Spleen (tissue), 11 donors: ENCODE results near the gene OR10C1. TPM values are rescaled to one million over a fixed set of nuclear protein-coding genes. Genes with fewer than 3 reads are reported as not detected.

Experiments used
- DNase-seq: peaks from one replicate; pipeline ENCODE4 v3.0.0-alpha.2; 2020
- H3K27ac ChIP-seq, 8 donors: fragments of 200-600 bp; sonication (generic) in 7 of 8; 1 replicate in 4 of 8; 2 replicates in 4 of 8; pipeline versions ENCODE4 v1.5.0 to v1.8.0; 2016 to 2021; ENCODE audit warnings: inconsistent platforms in 4 of 8, mild to moderate bottlenecking in 4 of 8, moderate library complexity in 1 of 8
- H3K27me3 ChIP-seq, 7 donors: fragments of 200-600 bp; sonication (generic) in 6 of 7; replicated peaks in 1 of 7; 1 replicate in 4 of 7; 2 replicates in 3 of 7; pipeline versions ENCODE4 v1.5.0 to v1.8.0; 2016 to 2021; ENCODE audit warnings: inconsistent platforms in 3 of 7, mild to moderate bottlenecking in 1 of 7
- H3K36me3 ChIP-seq, 6 donors: fragments of 200-600 bp; sonication (generic) in 5 of 6; 1 replicate in 4 of 6; 2 replicates in 2 of 6; pipeline versions ENCODE4 v1.5.0 to v1.8.0; 2016 to 2021; ENCODE audit warnings: inconsistent platforms in 2 of 6
- H3K4me1 ChIP-seq, 6 donors: fragments of 200-600 bp; sonication (generic) in 5 of 6; 1 replicate in 3 of 6; 2 replicates in 3 of 6; pipeline versions ENCODE4 v1.5.0 to v1.8.0; 2016 to 2021; ENCODE audit warnings: inconsistent platforms in 3 of 6
- H3K4me3 ChIP-seq, 8 donors: fragments of 200-600 bp; sonication (generic) in 7 of 8; 1 replicate in 4 of 8; 2 replicates in 4 of 8; pipeline versions ENCODE4 v1.5.0 to v1.8.0; 2016 to 2021; ENCODE audit warnings: inconsistent platforms in 4 of 8, mild to moderate bottlenecking in 4 of 8, moderate library complexity in 2 of 8
- H3K9me3 ChIP-seq, 8 donors: fragments of 200-600 bp; sonication (generic) in 7 of 8; 1 replicate in 4 of 8; 2 replicates in 4 of 8; pipeline versions ENCODE4 v1.5.0 to v1.8.0; 2016 to 2021; ENCODE audit warnings: inconsistent platforms in 4 of 8
- CTCF ChIP-seq, 11 experiments: fragments of 200-600 bp in 7 of 11; fragments of 450-650 bp in 4 of 11; sonication (generic) in 4 of 11; IDR thresholded peaks in 8 of 11; conservative IDR thresholded peaks in 3 of 11; 1 replicate in 7 of 11; 2 replicates in 4 of 11; pipeline versions ENCODE4 v1.4.0 to v1.8.0; 2016 to 2021; ENCODE audit warnings: antibody characterized with exemption in 11 of 11, inconsistent platforms in 4 of 11, mild to moderate bottlenecking in 1 of 11
- POLR2A ChIP-seq, 3 donors: fragments of 450-650 bp; IDR thresholded peaks; one replicate each; pipeline ENCODE4 v1.5.1; 2017; ENCODE audit warnings: antibody characterized with exemption in 3 of 3, mild to moderate bottlenecking in 1 of 3
- POLR2AphosphoS5 ChIP-seq, 3 donors: sonication (generic); formaldehyde crosslinking; IDR thresholded peaks; one replicate each; pipeline ENCODE4 v1.5.1; 2017; ENCODE audit warnings: antibody characterized with exemption in 3 of 3
- WGBS, 5 donors: extraction: QIAGEN DNeasy Blood & Tissue Kit in 3 of 5; methylation state at CpG; one replicate each; pipeline versions ENCODE4 v1.1.5 to v1.1.7; 2013 to 2018; 5-methylcytosine and 5-hydroxymethylcytosine counted together
- intact Hi-C: fragments of 100-400 bp; cut with DNase I; formaldehyde crosslinking; loops from one replicate; pipeline ENCODE4 v1.15.0; 2023; ENCODE audit warnings: low total_unique reads
- polyA plus RNA-seq, 3 donors: library from polyadenylated mRNA; stranded (reverse); fragments of 200-250 nt; gene quantifications; one replicate each; pipeline ENCODE4 v1.2.1, GENCODE V29; 2013
- total RNA-seq, 7 donors: library from RNA; depleted of rRNA in 3 of 7; stranded (reverse); fragments of >200 nt in 3 of 7; fragmentation: NEBNext Ultra II Directional in 4 of 7; extraction: Animal tissue kit (Norgen Biotek cat#: 25700) in 4 of 7; gene quantifications; one replicate each; pipeline versions ENCODE4 v1.1.0 to v1.2.1, GENCODE V29; 2016 to 2021
- donor health status: healthy with polysubstance abuse.
- donor health status: DM: no; HTN: no; CAD: no; lungs with moderate emphysema.
- donor health status: DM: no; HTN: no; CAD: no.
- donor health status: Bipolar disorder and iron deficiency.
- donor health status: healthy.
- donor health status: DM: no; HTN: no; CAD: no.
- donor health status: DM: yes; HTN: yes; CAD: no.

Gene OR10C1
- total and polyA plus RNA-seq, 10 donors = not detected

DNA sequence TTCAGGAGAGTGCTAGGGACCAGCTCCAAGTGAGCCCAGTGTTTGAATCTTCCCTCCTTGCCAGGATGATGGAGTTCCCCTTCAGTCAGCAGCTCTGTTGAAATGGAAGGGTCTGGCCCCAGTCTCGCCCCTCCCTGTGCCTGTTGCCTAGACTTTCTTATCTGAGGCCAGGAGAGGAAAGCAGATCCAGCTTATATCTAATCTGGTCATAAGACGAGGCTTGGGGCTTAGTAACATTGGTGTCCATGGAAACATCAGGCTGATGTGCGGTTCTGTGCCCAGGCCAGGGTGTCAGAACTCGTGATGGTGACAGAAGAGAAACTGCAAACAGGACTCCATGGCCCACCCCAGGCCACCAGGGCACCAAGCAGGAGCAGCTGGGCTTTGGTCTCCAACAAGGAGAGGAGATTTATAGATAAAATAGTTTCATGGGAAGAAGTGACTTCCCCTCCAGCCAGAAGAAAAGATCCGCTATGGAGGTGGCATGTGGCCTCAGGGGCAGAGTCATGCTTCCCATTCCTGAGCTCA, 38.9 kb downstream of the OR10C1 start:
- no peak for TF ChIP-seq POLR2AphosphoS5 (IDR thresholded peaks at IDR 0.05)
- TF ChIP-seq POLR2A (IDR thresholded peaks at IDR 0.05) = no peak
- TF ChIP-seq CTCF (IDR thresholded peaks at IDR 0.05 in 8 of 11, conservative IDR thresholded peaks at IDR 0.05 in 3 of 11) = no peak
- DNase-seq = no peak
- no peaks in the 10 kb centered on the region for H3K4me1 ChIP-seq
- no peaks in the 10 kb centered on the region for H3K36me3 ChIP-seq
- no peak overlapping the region for H3K4me3 ChIP-seq
- H3K27me3 ChIP-seq = no peaks in the 10 kb centered on the region
- WGBS, 5 donors = 71 to 81% (median 78%) methylated on average over 5 of the region's 5 CpGs
- intact Hi-C loops = no loop called here
- H3K9me3 ChIP-seq = peaks cover 0 to 6% (median 0%) of the 10 kb centered on the region in 8 donors
- no peak overlapping the region for H3K27ac ChIP-seq

GRCh38 chr6:29478740-29479139, 39.6 kb downstream of the OR10C1 start:
- TF ChIP-seq POLR2A (IDR thresholded peaks at IDR 0.05) (no peak), POLR2AphosphoS5 (IDR thresholded peaks at IDR 0.05) (no peak), CTCF (IDR thresholded peaks at IDR 0.05 in 8 of 11, conservative IDR thresholded peaks at IDR 0.05 in 3 of 11) (no peak)
- intact Hi-C loops = no loop called here
- peaks cover 0 to 6% (median 0%) of the 10 kb centered on the region in 8 donors for H3K9me3 ChIP-seq
- no peaks in the 10 kb centered on the region for H3K4me1 ChIP-seq
- no peak for DNase-seq
- WGBS, 5 donors = 66 to 93% (median 84%) methylated on average over 5 of the region's 5 CpGs
- H3K36me3 ChIP-seq = no peaks in the 10 kb centered on the region
- H3K27me3 ChIP-seq = no peaks in the 10 kb centered on the region
- no peak overlapping the region for H3K27ac ChIP-seq
- no peak overlapping the region for H3K4me3 ChIP-seq

DNA sequence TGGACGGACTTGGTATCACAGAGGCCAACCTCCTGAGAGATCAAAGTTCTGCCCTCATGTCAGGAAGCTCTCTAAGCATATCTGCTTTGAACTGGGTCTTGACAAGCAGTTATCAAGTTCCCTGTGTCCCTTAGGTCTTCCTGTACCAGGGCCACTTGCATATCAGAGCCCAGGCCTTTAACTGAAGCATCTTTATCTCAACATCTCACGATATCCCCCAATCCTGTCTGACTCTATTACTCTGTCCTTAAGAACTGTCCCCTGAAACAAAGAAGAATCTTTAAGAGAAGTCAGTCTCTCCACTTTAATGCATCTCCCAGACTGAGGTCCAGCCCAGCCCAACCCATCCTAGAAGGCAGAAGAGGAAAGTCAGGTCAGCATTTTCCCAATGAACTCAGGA, 40.5 kb downstream of the OR10C1 start:
- intact Hi-C loops = no loop called here
- TF ChIP-seq CTCF (IDR thresholded peaks at IDR 0.05 in 8 of 11, conservative IDR thresholded peaks at IDR 0.05 in 3 of 11) (no peak), POLR2A (IDR thresholded peaks at IDR 0.05) (no peak), POLR2AphosphoS5 (IDR thresholded peaks at IDR 0.05) (no peak)
- no peaks in the 10 kb centered on the region for H3K36me3 ChIP-seq
- no peaks in the 10 kb centered on the region for H3K27me3 ChIP-seq
- DNase-seq = no peak
- peaks cover 0 to 6% (median 0%) of the 10 kb centered on the region in 8 donors for H3K9me3 ChIP-seq
- no peaks in the 10 kb centered on the region for H3K4me1 ChIP-seq
- no peak overlapping the region for H3K4me3 ChIP-seq
- WGBS, 5 donors = 72 to 84% (median 79%) methylated on average over 2 of the region's 2 CpGs
- H3K27ac ChIP-seq = no peak overlapping the region

DNA sequence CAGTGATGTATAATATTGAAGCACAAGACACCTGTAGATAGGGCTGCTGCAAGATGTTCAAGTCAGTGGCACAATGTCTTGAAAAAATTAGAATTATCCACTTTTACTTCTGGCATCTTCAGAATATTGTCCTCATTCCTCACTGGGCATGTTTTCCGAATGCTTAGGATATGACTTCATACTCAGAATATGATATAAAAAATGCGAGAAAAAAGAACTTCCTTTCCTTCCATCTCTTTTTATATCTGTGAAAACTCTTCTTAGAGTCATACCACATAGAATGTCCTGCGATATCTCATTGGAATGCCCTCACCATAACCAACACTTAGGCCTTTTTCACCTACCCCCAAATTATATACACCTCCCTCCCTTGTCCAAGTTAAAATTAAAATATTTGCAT, 44.1 kb downstream of the OR10C1 start:
- 70 to 90% (median 85%) methylated on average over 3 of the region's 3 CpGs for WGBS, 5 donors
- no peak for DNase-seq
- H3K36me3 ChIP-seq = no peaks in the 10 kb centered on the region
- H3K9me3 ChIP-seq = peaks cover 0 to 6% (median 0%) of the 10 kb centered on the region in 8 donors
- TF ChIP-seq CTCF (IDR thresholded peaks at IDR 0.05 in 8 of 11, conservative IDR thresholded peaks at IDR 0.05 in 3 of 11) (no peak), POLR2A (IDR thresholded peaks at IDR 0.05) (no peak), POLR2AphosphoS5 (IDR thresholded peaks at IDR 0.05) (no peak)
- H3K27ac ChIP-seq = no peak overlapping the region
- peaks cover 0 to 10% (median 0%) of the 10 kb centered on the region in 7 donors for H3K27me3 ChIP-seq
- H3K4me1 ChIP-seq = no peaks in the 10 kb centered on the region
- intact Hi-C loops = no loop called here
- H3K4me3 ChIP-seq = no peak overlapping the region
